Left ventricle myocardium inferior (tissue), 1 donor: Measurements from ENCODE around the gene ST6GALNAC2. TPM values are rescaled to one million over a fixed set of nuclear protein-coding genes. Genes with fewer than 3 reads are reported as not detected.
A peak's percentile ranks its signal among the peaks of the same experiment; 100 is the strongest.

Experiments used
- DNase-seq: peaks from one replicate; pipeline ENCODE4 v3.0.0-alpha.2; 2020
- H3K27ac ChIP-seq: fragments of 200-600 bp; replicated peaks from 2 replicates; pipeline ENCODE4 v1.8.0; 2021
- H3K27me3 ChIP-seq: fragments of 200-600 bp; 2 replicates; pipeline ENCODE4 v1.8.0; 2021; ENCODE audit warnings: low read depth
- H3K36me3 ChIP-seq: fragments of 200-600 bp; 2 replicates; pipeline ENCODE4 v1.8.0; 2021
- H3K4me1 ChIP-seq: fragments of 200-600 bp; 2 replicates; pipeline ENCODE4 v1.8.0; 2021
- H3K4me3 ChIP-seq: fragments of 200-600 bp; 2 replicates; pipeline ENCODE4 v1.8.0; 2021; ENCODE audit warnings: mild to moderate bottlenecking, moderate library complexity
- H3K9me3 ChIP-seq: fragments of 200-600 bp; replicated peaks from 2 replicates; pipeline ENCODE4 v1.8.0; 2021
- CTCF ChIP-seq: fragments of 200-600 bp; IDR thresholded peaks from 2 replicates; pipeline ENCODE4 v1.8.0; 2021; ENCODE audit warnings: antibody characterized with exemption, mild to moderate bottlenecking, borderline replicate concordance
- intact Hi-C: fragments of 100-400 bp; cut with micrococcal nuclease; formaldehyde crosslinking; loops from one replicate; pipeline ENCODE4 v1.11.0; 2022
- long read RNA-seq: library from polyadenylated mRNA; unstranded; transcript quantifications from one replicate; pipeline ENCODE4 v2.0.0, GENCODE V29; 2021
- total RNA-seq: library from RNA; stranded (reverse); fragmentation: NEBNext Ultra II Directional; extraction: Animal tissue kit (Norgen Biotek cat#: 25700); gene quantifications from one replicate; pipeline ENCODE4 v1.2.1, GENCODE V29; 2021
- donor health status: DM: no; HTN: yes; CAD: no; lungs with severe emphysema.

The ST6GALNAC2 gene
- total RNA-seq, result 4.3 TPM
- long read RNA-seq, transcript ST6GALNAC2-201 (9 exons, 2,170 nt), result major isoform, 13 of 19 reads
- long read RNA-seq, partial matches to known transcripts, result 0 of 19 reads
- long read RNA-seq, other reads (novel, unspliced or antisense), result 6 of 19 reads

GRCh38 chr17:76585649-76586593, at the start of gene ST6GALNAC2:
TSS of gene ST6GALNAC2 (minus strand) at chr17:76585860. CDS start at chr17:76585808, 52 bp downstream.
- no peaks in the 10 kb centered on the region for H3K36me3 ChIP-seq
- H3K9me3 ChIP-seq, result no peaks in the 10 kb centered on the region
- intact Hi-C loops, result no loop called here
- DNase-seq, result peak; percentile 69
- H3K27me3 ChIP-seq, result peaks cover 34% of the 10 kb centered on the region
- peaks cover 29% of the 10 kb centered on the region for H3K4me1 ChIP-seq
- peak within 1 kb of the TSS; percentile 82 for H3K4me3 ChIP-seq
- peak within 1 kb of the TSS; percentile 68 for H3K27ac ChIP-seq
- TF ChIP-seq CTCF, result peak; percentile 63

- Histone ChIP-seq H3K27me3 (no peaks in the 10 kb centered on the region), H3K4me1 (no peaks in the 10 kb centered on the region), H3K9me3 (no peaks in the 10 kb centered on the region), H3K36me3 (no peaks in the 10 kb centered on the region), H3K27ac (no peak overlapping the region), H3K4me3 (no peak overlapping the region)
- TF ChIP-seq CTCF, result no peak
- DNase-seq, result no peak
- intact Hi-C loops, result no loop called here
Measured at GRCh38 chr17:76635039-76635438, 49.4 kb upstream of the ST6GALNAC2 start.

GRCh38 chr17:76633628-76634328, 48.1 kb upstream of the ST6GALNAC2 start:
- Histone ChIP-seq H3K36me3 (no peaks in the 10 kb centered on the region), H3K27ac (no peak overlapping the region), H3K9me3 (no peaks in the 10 kb centered on the region), H3K4me1 (no peaks in the 10 kb centered on the region), H3K4me3 (no peak overlapping the region), H3K27me3 (no peaks in the 10 kb centered on the region)
- DNase-seq, result no peak
- no peak for TF ChIP-seq CTCF
- intact Hi-C loops, result no loop called here

GRCh38 chr17:76631821-76632565, 46.3 kb upstream of the ST6GALNAC2 start:
- DNase-seq, result no peak
- no peaks in the 10 kb centered on the region for H3K9me3 ChIP-seq
- no peaks in the 10 kb centered on the region for H3K36me3 ChIP-seq
- H3K27ac ChIP-seq, result no peak overlapping the region
- H3K4me3 ChIP-seq, result no peak overlapping the region
- H3K4me1 ChIP-seq, result no peaks in the 10 kb centered on the region
- TF ChIP-seq CTCF, result no peak
- no peaks in the 10 kb centered on the region for H3K27me3 ChIP-seq
- intact Hi-C loops, result no loop called here

- intact Hi-C loops, result no loop called here
- no peak overlapping the region for H3K4me3 ChIP-seq
- no peak for DNase-seq
- H3K27me3 ChIP-seq, result no peaks in the 10 kb centered on the region
- no peaks in the 10 kb centered on the region for H3K4me1 ChIP-seq
- H3K9me3 ChIP-seq, result no peaks in the 10 kb centered on the region
- no peak overlapping the region for H3K27ac ChIP-seq
- no peak for TF ChIP-seq CTCF
- no peaks in the 10 kb centered on the region for H3K36me3 ChIP-seq
Measured at GRCh38 chr17:76630151-76630550, 44.5 kb upstream of the ST6GALNAC2 start.
